ENCODE data around the gene PAX4.

PAX4 gene

DNA sequence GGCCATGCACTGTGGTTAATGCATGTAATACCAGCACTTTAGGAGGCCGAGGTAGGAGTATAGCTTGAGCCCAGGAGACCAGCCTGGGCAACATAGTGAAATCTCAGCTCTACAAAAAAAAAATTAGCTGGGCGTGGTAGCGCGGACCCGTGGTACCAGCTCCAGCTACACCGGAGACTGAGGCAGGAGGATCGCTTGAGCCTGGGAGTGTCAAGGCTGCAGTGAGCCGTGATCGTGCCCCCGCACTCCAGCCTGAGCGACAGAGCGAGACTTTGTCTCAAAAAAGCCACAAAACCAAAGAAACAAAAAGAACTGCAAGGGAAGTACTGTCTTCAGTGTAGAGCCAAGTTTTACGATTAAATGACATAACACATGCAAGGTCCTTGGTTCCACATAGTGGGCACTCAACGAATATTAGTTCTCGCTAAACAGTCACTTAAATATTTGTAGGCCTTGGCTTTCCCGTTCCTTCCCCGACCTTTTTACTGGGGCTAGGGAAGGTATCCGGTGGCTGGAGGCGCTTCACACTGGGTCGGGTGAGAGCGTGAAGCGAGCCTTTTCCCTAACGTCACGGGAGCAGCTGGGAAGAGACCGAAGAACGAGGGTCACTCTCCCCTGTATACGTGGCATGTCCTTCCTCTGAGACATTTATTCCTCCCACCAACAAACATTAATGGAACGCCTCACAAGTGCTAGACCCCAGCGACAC lies 33.1 kb upstream of the PAX4 start:
- DNase-seq (ENCODE audit: low read depth), result no peak
- TF ChIP-seq, protein P1, sequence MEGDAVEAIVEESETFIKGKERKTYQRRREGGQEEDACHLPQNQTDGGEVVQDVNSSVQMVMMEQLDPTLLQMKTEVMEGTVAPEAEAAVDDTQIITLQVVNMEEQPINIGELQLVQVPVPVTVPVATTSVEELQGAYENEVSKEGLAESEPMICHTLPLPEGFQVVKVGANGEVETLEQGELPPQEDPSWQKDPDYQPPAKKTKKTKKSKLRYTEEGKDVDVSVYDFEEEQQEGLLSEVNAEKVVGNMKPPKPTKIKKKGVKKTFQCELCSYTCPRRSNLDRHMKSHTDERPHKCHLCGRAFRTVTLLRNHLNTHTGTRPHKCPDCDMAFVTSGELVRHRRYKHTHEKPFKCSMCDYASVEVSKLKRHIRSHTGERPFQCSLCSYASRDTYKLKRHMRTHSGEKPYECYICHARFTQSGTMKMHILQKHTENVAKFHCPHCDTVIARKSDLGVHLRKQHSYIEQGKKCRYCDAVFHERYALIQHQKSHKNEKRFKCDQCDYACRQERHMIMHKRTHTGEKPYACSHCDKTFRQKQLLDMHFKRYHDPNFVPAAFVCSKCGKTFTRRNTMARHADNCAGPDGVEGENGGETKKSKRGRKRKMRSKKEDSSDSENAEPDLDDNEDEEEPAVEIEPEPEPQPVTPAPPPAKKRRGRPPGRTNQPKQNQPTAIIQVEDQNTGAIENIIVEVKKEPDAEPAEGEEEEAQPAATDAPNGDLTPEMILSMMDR (IDR thresholded peaks at IDR 0.05; ENCODE audit: control insufficient read depth, insufficient read depth, low read depth, low read length, missing control alignments), result no peak

DNA sequence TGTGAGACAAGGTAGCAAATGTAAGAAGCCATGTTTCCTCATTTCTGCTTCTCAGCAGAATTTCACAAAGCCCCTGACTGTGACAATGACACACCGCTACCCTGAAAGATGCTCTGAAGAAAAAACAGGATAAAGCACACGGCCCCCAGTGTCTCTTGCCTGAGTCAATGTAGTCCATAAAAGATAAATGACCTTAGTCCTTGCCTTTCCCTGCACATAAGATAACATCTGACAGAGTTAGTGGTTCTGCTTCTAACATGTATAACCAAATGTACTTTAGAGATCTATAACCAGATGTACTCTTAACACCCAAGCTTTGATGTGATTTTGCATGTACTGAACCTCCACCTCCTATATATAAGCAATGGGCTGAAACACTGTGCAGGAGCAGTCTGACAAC lies 31.0 kb upstream of the PAX4 start:
- no peak for DNase-seq (ENCODE audit: low read depth)
- TF ChIP-seq, protein P1 (IDR thresholded peaks at IDR 0.05; ENCODE audit: control insufficient read depth, insufficient read depth, low read depth, low read length, missing control alignments), result no peak
- no peak overlapping the region for H3K4me3 ChIP-seq (ENCODE audit: control insufficient read depth, low read depth, low read length)

More for the DNA sequence above, 33.1 kb upstream of the PAX4 start:
- peak overlapping the region; percentile 100 for H3K4me3 ChIP-seq (ENCODE audit: control insufficient read depth, low read depth, low read length)

DNA sequence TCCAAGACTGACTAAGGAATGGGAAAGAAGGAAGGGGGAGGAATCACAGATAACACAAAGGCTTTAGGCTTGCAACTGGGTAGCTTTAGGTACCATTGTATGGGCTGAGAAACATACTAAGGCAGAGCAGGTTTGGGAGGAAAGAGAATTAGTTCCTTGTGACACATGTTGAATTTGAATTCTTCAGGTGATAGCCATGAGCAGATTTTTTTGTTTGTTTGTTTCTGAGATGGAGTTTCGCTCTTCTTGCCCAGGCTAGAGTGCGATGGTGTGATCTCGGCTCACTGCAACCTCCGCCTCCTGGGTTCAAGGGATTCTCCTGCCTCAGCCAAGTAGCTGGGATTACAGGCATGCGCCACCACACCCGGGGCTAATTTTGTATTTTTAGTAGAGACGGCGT lies 29.7 kb upstream of the PAX4 start:
- TF ChIP-seq, protein P1 (IDR thresholded peaks at IDR 0.05; ENCODE audit: control insufficient read depth, insufficient read depth, low read depth, low read length, missing control alignments), result no peak
- no peak overlapping the region for H3K4me3 ChIP-seq (ENCODE audit: control insufficient read depth, low read depth, low read length)

DNA sequence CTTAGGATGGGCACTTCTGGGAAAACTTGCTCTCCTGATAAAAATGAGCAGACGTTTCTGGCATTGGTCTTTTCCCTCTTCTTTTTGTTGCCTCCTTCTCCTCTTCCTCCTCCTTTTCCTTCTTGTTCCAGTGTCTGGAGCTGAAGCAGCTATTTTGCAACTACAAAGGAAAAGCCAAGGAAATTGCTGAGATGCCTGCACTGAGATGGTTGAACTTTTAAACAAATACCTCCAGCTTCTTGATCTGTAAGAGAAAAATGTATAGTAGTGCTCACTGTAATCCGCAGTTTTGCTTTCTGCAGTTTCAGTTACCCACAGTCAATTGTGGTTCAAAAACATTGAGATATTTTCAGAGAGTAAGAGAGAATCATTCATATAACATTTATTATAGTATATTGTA lies 26.5 kb upstream of the PAX4 start:
- TF ChIP-seq, protein P1 (IDR thresholded peaks at IDR 0.05; ENCODE audit: control insufficient read depth, insufficient read depth, low read depth, low read length, missing control alignments), result no peak
- H3K4me3 ChIP-seq (ENCODE audit: control insufficient read depth, low read depth, low read length), result no peak overlapping the region
- no peak for DNase-seq (ENCODE audit: low read depth)

More for the DNA sequence above, 29.7 kb upstream of the PAX4 start:
- no peak for DNase-seq (ENCODE audit: low read depth)

DNA sequence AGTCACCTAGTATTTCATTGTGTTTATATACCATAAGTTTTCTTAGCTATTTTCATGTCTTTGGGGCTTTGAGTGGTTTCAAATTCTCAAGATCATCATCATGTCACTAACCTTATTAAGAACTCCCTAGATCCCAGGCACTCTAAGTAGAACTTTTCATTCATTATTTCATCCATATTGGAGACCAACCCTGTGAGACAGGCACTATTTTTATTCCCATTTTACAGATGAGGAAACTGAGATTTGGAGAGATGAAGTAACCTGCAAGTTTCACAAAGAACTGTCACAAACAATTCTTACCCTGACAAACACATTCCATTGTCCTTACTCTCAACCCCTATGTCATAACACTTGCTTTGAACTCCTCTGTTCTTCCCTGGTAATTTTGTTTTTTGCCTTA lies 20.3 kb upstream of the PAX4 start:
- no peak overlapping the region for H3K4me3 ChIP-seq (ENCODE audit: control insufficient read depth, low read depth, low read length)
- TF ChIP-seq, protein P1 (IDR thresholded peaks at IDR 0.05; ENCODE audit: control insufficient read depth, insufficient read depth, low read depth, low read length, missing control alignments), result no peak
- DNase-seq (ENCODE audit: low read depth), result no peak

DNA sequence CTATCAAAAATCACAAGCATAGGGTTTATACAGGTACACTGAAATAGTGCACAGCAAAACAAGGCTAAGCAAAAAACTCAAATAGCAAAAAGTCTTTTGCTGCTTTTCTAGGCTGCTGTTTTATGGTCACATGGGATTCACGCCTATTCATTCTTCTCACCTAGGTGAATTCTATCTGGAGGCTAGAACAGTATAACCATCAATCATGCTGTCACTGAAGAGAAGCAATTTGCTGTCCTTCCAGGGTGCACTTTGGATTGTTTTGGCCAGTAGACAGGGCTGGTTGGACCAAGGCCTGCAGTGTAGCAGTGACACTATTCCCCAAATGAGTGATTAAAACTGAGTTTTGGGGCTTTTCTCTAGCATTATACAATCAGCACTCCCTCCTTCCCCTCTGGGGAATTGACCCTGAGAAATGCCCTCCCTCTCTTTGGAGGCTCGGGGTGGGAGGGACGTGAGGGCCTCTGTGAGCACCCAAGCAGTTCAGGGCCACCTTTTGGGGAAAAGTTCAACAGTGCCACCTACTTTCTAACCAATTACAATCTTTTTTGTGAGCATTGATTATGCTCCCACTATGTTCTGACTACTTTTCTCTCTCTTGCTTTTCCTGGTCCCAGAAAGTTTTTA lies 17.8 kb upstream of the PAX4 start:
- TF ChIP-seq, protein P1 (IDR thresholded peaks at IDR 0.05; ENCODE audit: control insufficient read depth, insufficient read depth, low read depth, low read length, missing control alignments), result no peak
- H3K4me3 ChIP-seq (ENCODE audit: control insufficient read depth, low read depth, low read length), result no peak overlapping the region
- no peak for DNase-seq (ENCODE audit: low read depth)
